Stomach (tissue), 9 donors: ENCODE data around the gene ITGB3. TPM values are rescaled to one million over a fixed set of nuclear protein-coding genes. Genes with fewer than 3 reads are reported as not detected.
A peak's percentile ranks its signal among the peaks of the same experiment; 100 is the strongest.

ENCODE experiments used
- DNase-seq, 2 donors: peaks; one replicate each; pipeline versions ENCODE4 v3.0.0 to v3.0.0-alpha.2; 2013 to 2019
- H3K27ac ChIP-seq, 5 donors: fragments of 200-600 bp in 4 of 5; sonication (generic) in 4 of 5; one replicate each; pipeline ENCODE4 v1.5.1; 2013 to 2019; ENCODE audit warnings: mild to moderate bottlenecking in 1 of 5, moderate library complexity in 1 of 5
- H3K27me3 ChIP-seq, 3 donors: fragments of 200-600 bp; sonication (generic); one replicate each; pipeline ENCODE4 v1.5.1; 2017 to 2019; ENCODE audit warnings: mixed run types in 1 of 3
- H3K36me3 ChIP-seq, 4 donors: fragments of 200-600 bp; sonication (generic); 1 replicate in 3 of 4; 2 replicates in 1 of 4; pipeline ENCODE4 v1.5.1; 2016 to 2019
- H3K4me1 ChIP-seq, 4 donors: fragments of 200-600 bp; sonication (generic); one replicate each; pipeline ENCODE4 v1.5.1; 2016 to 2019
- H3K4me3 ChIP-seq, 4 donors: fragments of 200-600 bp; sonication (generic) in 3 of 4; one replicate each; pipeline ENCODE4 v1.5.1; 2016 to 2019; ENCODE audit warnings: mild to moderate bottlenecking in 1 of 4
- H3K9me3 ChIP-seq, 4 donors: fragments of 200-600 bp; sonication (generic); one replicate each; pipeline ENCODE4 v1.5.1; 2016 to 2019
- CTCF ChIP-seq, 7 experiments: fragments of 450-650 bp in 4 of 7; fragments of 200-600 bp in 3 of 7; sonication (generic) in 3 of 7; IDR thresholded peaks; one replicate each; pipeline ENCODE4 v1.5.1; 2016 to 2019; ENCODE audit warnings: antibody characterized with exemption in 7 of 7, control low read depth in 2 of 7, mild to moderate bottlenecking in 1 of 7
- EP300 ChIP-seq: sonication (generic); formaldehyde crosslinking; IDR thresholded peaks from one replicate; pipeline ENCODE4 v1.6.1; 2017; ENCODE audit warnings: antibody characterized with exemption
- POLR2A ChIP-seq, 4 donors: fragments of 450-650 bp; IDR thresholded peaks; one replicate each; pipeline ENCODE4 v1.6.1; 2016; ENCODE audit warnings: antibody characterized with exemption in 4 of 4, control low read depth in 2 of 4, mild to moderate bottlenecking in 1 of 4, moderate library complexity in 1 of 4
- POLR2AphosphoS5 ChIP-seq, 3 donors: sonication (generic); formaldehyde crosslinking; IDR thresholded peaks; one replicate each; pipeline ENCODE4 v1.6.1; 2016; ENCODE audit warnings: antibody characterized with exemption in 3 of 3
- WGBS, 5 donors: extraction: QIAGEN DNeasy Blood & Tissue Kit in 3 of 5; methylation state at CpG; one replicate each; pipeline versions ENCODE4 v1.1.5 to v1.1.7; 2013 to 2018; 5-methylcytosine and 5-hydroxymethylcytosine counted together
- intact Hi-C: fragments of 100-400 bp; cut with DNase I; formaldehyde crosslinking; loops from one replicate; pipeline ENCODE4 v1.15.1; 2023; ENCODE audit warnings: low total_unique reads
- polyA plus RNA-seq, 3 donors: library from polyadenylated mRNA; stranded (reverse); fragments of 200-250 nt; gene quantifications; one replicate each; pipeline ENCODE4 v1.2.3, GENCODE V29; 2013
- total RNA-seq, 5 donors: library from RNA; depleted of rRNA; stranded (reverse); fragments of >200 nt; gene quantifications; one replicate each; pipeline versions ENCODE4 v1.1.0 to v1.2.3, GENCODE V29; 2014 to 2016
- donor health status: healthy with polysubstance abuse.
- donor health status: Bipolar disorder and iron deficiency.
- donor health status: healthy.

ITGB3 gene
- total and polyA plus RNA-seq, 8 donors, result 1.0 to 29.8 (median 7.1) TPM; not detected in 1

- WGBS, 5 donors, result 80 to 90% (median 88%) methylated on average over 1 to 2 of the region's 2 CpGs
- intact Hi-C loops, result no loop called here
- Histone ChIP-seq H3K27ac (no peak overlapping the region), H3K27me3 (no peaks in the 10 kb centered on the region), H3K36me3 (no peaks in the 10 kb centered on the region), H3K4me3 (no peak overlapping the region), H3K4me1 (peaks cover 3 to 14% (median 8%) of the 10 kb centered on the region in 4 donors), H3K9me3 (no peaks in the 10 kb centered on the region)
- DNase-seq, result peak in 1 of 2 donors; percentile 66
- TF ChIP-seq POLR2A (IDR thresholded peaks at IDR 0.05), result no peak
- TF ChIP-seq POLR2AphosphoS5 (IDR thresholded peaks at IDR 0.05), result no peak
Measured at GRCh38 chr17:47244697-47245096, 8.9 kb upstream of the ITGB3 start.

DNA sequence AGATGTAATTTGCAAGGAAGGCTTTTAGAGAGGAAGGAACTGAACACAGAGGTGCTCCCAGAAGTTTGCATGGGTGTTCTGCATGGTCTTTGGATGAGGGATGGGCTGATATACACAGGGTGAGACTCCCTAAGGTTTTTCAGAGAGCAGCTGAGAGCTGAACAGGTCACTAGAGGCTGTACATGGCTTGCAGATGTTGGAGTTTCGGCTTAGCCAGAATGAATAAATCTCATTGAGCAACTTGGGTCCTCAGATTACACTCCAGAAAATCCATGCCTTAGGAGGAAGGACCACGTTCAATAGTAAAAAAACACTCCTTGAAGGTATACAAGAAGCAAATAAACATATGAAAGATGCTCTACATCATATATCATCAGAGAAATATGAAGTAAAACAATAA lies 7.5 kb upstream of the ITGB3 start:
- Histone ChIP-seq H3K4me3 (no peak overlapping the region), H3K4me1 (no peaks in the 10 kb centered on the region), H3K27ac (no peak overlapping the region), H3K27me3 (no peaks in the 10 kb centered on the region), H3K9me3 (no peaks in the 10 kb centered on the region), H3K36me3 (no peaks in the 10 kb centered on the region)
- 59 to 81% (median 67%) methylated on average over 2 of the region's 2 CpGs for WGBS, 5 donors
- TF ChIP-seq POLR2A (IDR thresholded peaks at IDR 0.05) (no peak), POLR2AphosphoS5 (IDR thresholded peaks at IDR 0.05) (no peak), EP300 (no peak), CTCF (IDR thresholded peaks at IDR 0.05) (no peak)
- intact Hi-C loops, result no loop called here
- DNase-seq, result peak in 1 of 2 donors; percentile 39

GRCh38 chr17:47250855-47251254 lies 2.8 kb upstream of the ITGB3 start:
- no peaks in the 10 kb centered on the region for H3K9me3 ChIP-seq
- DNase-seq, result no peak
- 80 to 95% (median 93%) methylated on average over 2 of the region's 2 CpGs for WGBS, 5 donors
- H3K4me3 ChIP-seq, result no peak overlapping the region
- intact Hi-C loops, result no loop called here
- H3K36me3 ChIP-seq, result no peaks in the 10 kb centered on the region
- H3K27me3 ChIP-seq, result peaks cover 0 to 28% (median 9%) of the 10 kb centered on the region in 3 donors
- peaks cover 5 to 24% (median 17%) of the 10 kb centered on the region in 4 donors for H3K4me1 ChIP-seq
- no peak for TF ChIP-seq CTCF (IDR thresholded peaks at IDR 0.05)
- no peak for TF ChIP-seq POLR2A (IDR thresholded peaks at IDR 0.05)
- no peak for TF ChIP-seq EP300
- no peak for TF ChIP-seq POLR2AphosphoS5 (IDR thresholded peaks at IDR 0.05)
- no peak overlapping the region for H3K27ac ChIP-seq

DNA sequence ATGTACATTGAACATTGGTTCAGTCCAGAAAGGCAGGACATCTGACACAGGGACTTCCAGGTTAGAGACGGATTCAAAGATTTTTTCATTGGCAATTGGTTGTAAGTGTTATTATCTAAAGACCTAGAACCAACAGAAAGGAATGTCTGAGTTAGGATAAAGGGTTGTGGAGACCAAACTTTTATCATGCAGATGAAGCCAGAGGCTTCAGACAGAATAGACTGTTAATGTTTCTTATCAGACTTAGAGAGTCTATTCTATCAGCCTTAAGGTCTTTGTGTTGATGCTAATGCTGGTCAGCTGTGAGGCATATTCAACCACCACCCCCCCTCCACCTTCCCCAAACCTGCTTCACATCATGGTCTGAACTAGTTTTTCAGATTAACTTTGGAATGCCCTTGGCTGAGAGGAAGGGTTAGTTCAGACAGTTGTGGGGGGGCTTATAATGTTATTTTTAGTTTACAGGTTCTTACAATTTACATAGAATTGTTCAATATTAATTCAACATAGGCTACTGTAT lies 2.1 kb upstream of the ITGB3 start:
- Histone ChIP-seq H3K36me3 (no peaks in the 10 kb centered on the region), H3K27ac (no peak overlapping the region), H3K9me3 (no peaks in the 10 kb centered on the region), H3K4me3 (no peak overlapping the region), H3K27me3 (peaks cover 0 to 34% (median 9%) of the 10 kb centered on the region in 3 donors), H3K4me1 (peaks cover 5 to 27% (median 17%) of the 10 kb centered on the region in 4 donors)
- no peak for DNase-seq
- WGBS, 5 donors, result 79 to 96% (median 86%) methylated on average over 1 of the region's 1 CpG
- TF ChIP-seq CTCF (IDR thresholded peaks at IDR 0.05) (no peak), POLR2A (IDR thresholded peaks at IDR 0.05) (no peak), EP300 (no peak), POLR2AphosphoS5 (IDR thresholded peaks at IDR 0.05) (no peak)
- intact Hi-C loops, result no loop called here

DNA sequence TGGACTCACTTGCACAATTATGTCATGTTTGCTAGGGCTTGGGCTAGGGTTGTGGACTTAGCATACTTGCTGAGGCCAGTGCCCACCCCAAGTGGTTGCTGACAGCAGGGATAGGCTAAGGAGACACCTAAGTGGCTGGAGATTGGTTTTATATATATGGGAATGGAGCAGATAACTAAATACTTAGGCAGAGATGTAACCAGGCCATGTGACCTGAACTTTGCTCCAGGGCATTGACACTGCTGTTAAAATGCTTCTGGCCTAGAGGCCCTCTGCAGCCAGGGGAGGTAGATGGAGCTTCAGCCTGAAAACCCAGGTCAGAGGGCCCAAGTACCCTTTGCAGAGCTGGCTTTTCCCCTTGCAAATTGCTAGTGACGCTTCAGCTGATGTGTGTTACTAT lies 1.4 kb upstream of the ITGB3 start:
- 88 to 100% (median 96%) methylated on average over 1 of the region's 1 CpG for WGBS, 5 donors
- intact Hi-C loops, result no loop called here
- H3K9me3 ChIP-seq, result no peaks in the 10 kb centered on the region
- H3K36me3 ChIP-seq, result no peaks in the 10 kb centered on the region
- no peak for TF ChIP-seq POLR2AphosphoS5 (IDR thresholded peaks at IDR 0.05)
- no peak for TF ChIP-seq CTCF (IDR thresholded peaks at IDR 0.05)
- TF ChIP-seq POLR2A (IDR thresholded peaks at IDR 0.05), result no peak
- TF ChIP-seq EP300, result no peak
- no peak overlapping the region for H3K4me3 ChIP-seq
- H3K27ac ChIP-seq, result no peak overlapping the region
- no peak for DNase-seq
- peaks cover 5 to 35% (median 17%) of the 10 kb centered on the region in 4 donors for H3K4me1 ChIP-seq
- peaks cover 0 to 39% (median 13%) of the 10 kb centered on the region in 3 donors for H3K27me3 ChIP-seq
